Bronchial epithelial cell (primary cell): ENCODE data around the gene S1PR5. TPM values are rescaled to one million over a fixed set of nuclear protein-coding genes. Genes with fewer than 3 reads are reported as not detected.
A peak's percentile ranks its signal among the peaks of the same experiment; 100 is the strongest.

Experiments
- DNase-seq: peaks from one replicate; pipeline ENCODE4 v3.0.0-alpha.2; 2010; ENCODE audit warnings: low read depth
- FAIRE-seq: peaks from 2 replicates; lab custom pipeline; 2011; peaks lifted over from hg19 to GRCh38; lab: Jason Lieb, UNC
- H3K27me3 ChIP-seq: 2 replicates; pipeline ENCODE4 v1.5.1; 2011; ENCODE audit warnings: low read length; ENCODE audit not compliant: control insufficient read depth, insufficient read depth
- H3K36me3 ChIP-seq: 2 replicates; pipeline ENCODE4 v1.5.1; 2011; ENCODE audit warnings: low read length; ENCODE audit not compliant: control insufficient read depth, insufficient read depth
- H3K4me3 ChIP-seq: 2 replicates; pipeline ENCODE4 v1.5.1; 2011; ENCODE audit warnings: mild to moderate bottlenecking, low read depth, low read length, control low read depth
- total RNA-seq: library from RNA; depleted of rRNA; stranded (reverse); fragments of >200 nt; gene quantifications from 2 replicates; pipeline ENCODE4 v1.2.1, GENCODE V29; 2014
- TF ChIP-seq, protein P1 (sequence below): IDR thresholded peaks from 2 replicates; pipeline ENCODE4 v1.5.1; 2011; ENCODE audit warnings: mild to moderate bottlenecking, moderate library complexity, low read length, control low read depth, inconsistent platforms; ENCODE audit not compliant: insufficient read depth, severe bottlenecking

Gene S1PR5
- total RNA-seq, 1 donor from 2014 or later: 6.6 TPM

DNA sequence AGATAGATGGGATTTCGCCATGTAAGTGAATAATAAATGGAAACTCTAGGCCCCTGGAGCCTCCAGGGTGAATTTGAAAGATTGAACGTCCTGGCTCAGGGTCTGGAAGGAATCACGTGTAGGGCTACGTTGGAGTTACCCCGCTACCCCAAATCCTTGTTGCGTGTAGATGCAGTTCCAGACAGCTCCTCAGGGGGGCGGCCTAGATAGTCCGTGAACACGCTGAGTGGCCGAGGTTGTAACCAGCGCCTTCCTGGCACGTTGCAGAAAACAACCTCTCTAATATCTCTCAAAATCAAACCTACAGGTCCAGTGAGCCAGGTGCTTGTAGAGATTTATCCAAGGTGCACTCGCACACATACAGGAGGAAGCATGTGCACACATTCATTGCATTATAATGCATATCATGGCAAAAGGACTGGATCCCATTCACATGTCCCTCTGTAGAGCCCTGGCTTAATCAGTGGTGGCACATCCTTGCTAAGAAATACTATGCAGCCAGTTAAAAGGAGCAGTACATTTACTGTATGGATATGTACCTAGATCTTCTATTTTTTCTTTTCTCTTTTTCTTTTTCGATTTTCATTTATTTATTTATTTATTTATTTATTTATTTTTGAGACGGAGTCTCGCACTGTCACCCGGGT is 11.5 kb downstream of the S1PR5 start:
- no peak for FAIRE-seq
- peak; percentile 61 for DNase-seq
- no peak overlapping the region for H3K4me3 ChIP-seq
- TF ChIP-seq, protein P1, sequence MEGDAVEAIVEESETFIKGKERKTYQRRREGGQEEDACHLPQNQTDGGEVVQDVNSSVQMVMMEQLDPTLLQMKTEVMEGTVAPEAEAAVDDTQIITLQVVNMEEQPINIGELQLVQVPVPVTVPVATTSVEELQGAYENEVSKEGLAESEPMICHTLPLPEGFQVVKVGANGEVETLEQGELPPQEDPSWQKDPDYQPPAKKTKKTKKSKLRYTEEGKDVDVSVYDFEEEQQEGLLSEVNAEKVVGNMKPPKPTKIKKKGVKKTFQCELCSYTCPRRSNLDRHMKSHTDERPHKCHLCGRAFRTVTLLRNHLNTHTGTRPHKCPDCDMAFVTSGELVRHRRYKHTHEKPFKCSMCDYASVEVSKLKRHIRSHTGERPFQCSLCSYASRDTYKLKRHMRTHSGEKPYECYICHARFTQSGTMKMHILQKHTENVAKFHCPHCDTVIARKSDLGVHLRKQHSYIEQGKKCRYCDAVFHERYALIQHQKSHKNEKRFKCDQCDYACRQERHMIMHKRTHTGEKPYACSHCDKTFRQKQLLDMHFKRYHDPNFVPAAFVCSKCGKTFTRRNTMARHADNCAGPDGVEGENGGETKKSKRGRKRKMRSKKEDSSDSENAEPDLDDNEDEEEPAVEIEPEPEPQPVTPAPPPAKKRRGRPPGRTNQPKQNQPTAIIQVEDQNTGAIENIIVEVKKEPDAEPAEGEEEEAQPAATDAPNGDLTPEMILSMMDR: peak; percentile 89
- H3K36me3 ChIP-seq: no peaks in the 10 kb centered on the region
- H3K27me3 ChIP-seq: no peaks in the 10 kb centered on the region

DNA sequence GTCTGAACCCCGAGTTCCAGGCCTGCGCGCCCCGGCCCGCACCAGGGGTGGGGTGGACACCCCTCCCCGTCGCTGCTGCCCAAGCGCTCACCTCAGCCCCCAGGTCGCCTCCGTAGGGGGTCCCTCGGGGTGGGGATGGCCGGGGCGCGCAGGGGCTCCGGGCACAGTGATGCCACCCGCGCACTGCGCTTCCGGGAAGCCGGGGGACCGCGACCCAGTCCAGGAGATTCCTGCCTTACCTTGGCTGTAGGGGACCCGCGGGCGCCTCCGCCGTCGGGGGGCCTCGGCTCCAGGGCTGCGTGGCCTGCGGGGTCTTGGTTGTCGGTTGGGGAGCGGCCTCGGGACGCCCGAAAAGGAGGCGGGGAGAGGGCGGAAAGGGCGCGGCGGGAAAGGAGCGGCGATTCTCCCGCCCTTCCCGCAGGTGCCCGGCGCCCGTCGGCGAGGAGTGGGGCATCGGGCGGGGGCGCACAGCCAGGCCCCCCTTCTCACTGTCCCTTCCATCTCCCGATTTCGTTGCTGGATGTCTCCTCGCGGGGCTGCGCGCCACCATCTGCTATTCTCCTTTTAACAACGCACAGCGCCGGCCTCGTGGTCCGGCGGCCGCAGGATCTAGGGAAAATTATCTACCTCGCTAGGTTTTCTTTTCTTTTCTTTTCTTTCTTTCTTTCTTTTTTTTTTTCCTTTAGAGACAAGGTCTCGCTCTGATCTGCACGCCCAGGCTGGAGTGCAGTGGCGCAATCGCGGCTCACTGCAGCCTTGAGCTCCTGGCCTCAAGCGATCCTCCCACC is 14.1 kb downstream of the S1PR5 start, which contains the start of gene KEAP1:
KEAP1 (minus strand) TSS at position 355 of the 788 bp plus-strand sequence. CDS start 3,323 bp downstream, outside the sequence.
- TF ChIP-seq, protein P1: no peak
- DNase-seq (no peak), FAIRE-seq (no peak)
- Histone ChIP-seq H3K36me3 (peaks cover 6% of the 10 kb centered on the region), H3K27me3 (no peaks in the 10 kb centered on the region), H3K4me3 (peak within 1 kb of the TSS; percentile 95)

DNA sequence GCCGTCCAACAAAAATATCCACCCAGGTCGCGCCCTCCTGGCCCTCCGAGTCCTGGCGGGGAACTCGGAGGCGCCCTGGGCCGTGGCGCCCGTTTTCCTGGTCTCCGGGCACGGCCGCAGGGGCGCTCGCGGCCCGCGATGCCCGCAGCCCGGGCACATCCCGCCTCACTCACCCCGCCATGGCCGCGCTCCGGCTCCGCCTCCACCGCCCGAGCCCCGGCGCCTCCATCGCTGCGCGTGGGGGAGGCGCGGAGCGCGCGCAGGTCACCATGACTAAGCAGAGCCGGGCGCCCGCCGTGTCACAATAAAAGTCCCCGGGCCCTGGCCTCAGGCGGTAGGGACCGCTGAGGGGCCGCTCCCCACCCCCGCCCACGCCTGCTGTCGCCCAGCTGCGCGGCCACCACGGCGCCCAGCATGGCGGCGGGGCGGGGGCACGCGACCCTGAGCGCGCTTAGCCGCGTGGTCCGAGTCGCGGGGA is 14.7 kb downstream of the S1PR5 start:
- FAIRE-seq (no peak), DNase-seq (peak; percentile 47)
- H3K4me3 ChIP-seq: peak overlapping the region; percentile 95
- peaks cover 6% of the 10 kb centered on the region for H3K36me3 ChIP-seq
- no peaks in the 10 kb centered on the region for H3K27me3 ChIP-seq
- TF ChIP-seq, protein P1: peak; percentile 13

DNA sequence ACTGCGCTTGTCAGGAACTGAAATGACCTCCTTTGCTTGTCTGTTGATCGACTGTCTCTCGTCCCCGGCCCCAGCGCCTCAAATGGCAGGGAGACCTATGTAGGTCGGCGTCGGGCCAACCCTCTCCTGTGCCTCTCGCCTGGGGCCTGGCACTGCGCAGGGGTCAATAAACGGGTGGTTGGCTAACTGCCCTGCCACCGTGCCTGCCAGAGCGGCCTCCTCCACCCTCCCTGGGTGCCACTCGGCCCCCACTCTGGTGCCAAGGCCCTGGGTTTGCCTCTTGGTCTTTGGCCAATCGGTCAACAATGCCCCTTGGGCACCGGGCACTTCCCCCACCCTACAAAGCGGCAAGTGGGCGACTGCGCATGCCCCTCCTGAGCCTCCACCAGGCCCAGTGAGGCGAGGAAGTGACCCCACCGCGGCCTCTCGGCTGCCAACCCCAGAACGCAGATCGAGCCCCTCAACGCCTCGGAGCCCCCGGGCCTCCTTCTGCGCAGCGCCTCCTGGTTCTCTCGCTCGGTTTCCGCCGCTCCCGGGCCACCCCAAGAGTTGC is 15.2 kb downstream of the S1PR5 start:
- FAIRE-seq (no peak), DNase-seq (no peak)
- peaks cover 9% of the 10 kb centered on the region for H3K36me3 ChIP-seq
- TF ChIP-seq, protein P1: no peak
- no peaks in the 10 kb centered on the region for H3K27me3 ChIP-seq
- H3K4me3 ChIP-seq: peak overlapping the region; percentile 95

DNA sequence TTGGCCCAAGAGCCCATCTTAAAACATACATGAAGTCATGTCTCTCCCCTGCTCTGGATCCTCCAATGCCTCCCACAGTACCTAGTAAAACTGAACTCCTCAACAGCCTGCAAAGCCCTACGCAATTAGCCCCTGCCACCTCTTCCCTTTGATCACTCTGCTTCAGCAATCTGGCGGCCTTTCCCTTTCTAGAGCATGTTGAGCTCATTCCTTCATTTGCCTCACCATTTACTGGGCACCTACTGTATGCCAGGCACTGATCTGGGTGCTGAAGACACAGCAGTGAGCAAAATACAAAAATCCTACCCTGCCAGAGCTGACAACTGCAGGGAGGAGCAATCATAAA is 17.0 kb downstream of the S1PR5 start:
- FAIRE-seq (no peak), DNase-seq (no peak)
- TF ChIP-seq, protein P1: no peak
- peaks cover 9% of the 10 kb centered on the region for H3K36me3 ChIP-seq
- H3K4me3 ChIP-seq: no peak overlapping the region
- H3K27me3 ChIP-seq: no peaks in the 10 kb centered on the region
